Measurements from ENCODE around the gene GNAI1.
A peak's percentile ranks its signal among the peaks of the same experiment; 100 is the strongest.

GNAI1 gene

GRCh38 chr7:80257756-80258155, 123.1 kb downstream of the GNAI1 start:
- Mint-ChIP-seq H3K27ac (no peak overlapping the region), H3K4me3 (no peak overlapping the region), H3K4me1 (peaks cover 15% of the 10 kb centered on the region), H3K27me3 (ENCODE audit: low read depth) (no peaks in the 10 kb centered on the region), H3K36me3 (ENCODE audit: low read depth) (no peaks in the 10 kb centered on the region), H3K9me3 (no peaks in the 10 kb centered on the region)
- TF ChIP-seq CTCF (IDR thresholded peaks at IDR 0.05; ENCODE audit: unreplicated experiment in 3 of 3), result no peak

- no peaks in the 10 kb centered on the region for H3K9me3 Mint-ChIP-seq
- H3K27me3 Mint-ChIP-seq (ENCODE audit: low read depth), result no peaks in the 10 kb centered on the region
- TF ChIP-seq CTCF (IDR thresholded peaks at IDR 0.05; ENCODE audit: unreplicated experiment in 3 of 3), result no peak
- no peak overlapping the region for H3K4me3 Mint-ChIP-seq
- H3K4me1 Mint-ChIP-seq, result peaks cover 32% of the 10 kb centered on the region
- no peaks in the 10 kb centered on the region for H3K36me3 Mint-ChIP-seq (ENCODE audit: low read depth)
- H3K27ac Mint-ChIP-seq, result no peak overlapping the region
These were observed 126.0 kb downstream of the GNAI1 start for GRCh38 chr7:80260606-80261005.

- H3K36me3 Mint-ChIP-seq (ENCODE audit: low read depth), result no peaks in the 10 kb centered on the region
- H3K4me1 Mint-ChIP-seq, result peaks cover 22% of the 10 kb centered on the region
- H3K4me3 Mint-ChIP-seq, result peak overlapping the region in 2 of 3 experiments; percentile 1 to 3
- H3K9me3 Mint-ChIP-seq, result no peaks in the 10 kb centered on the region
- H3K27me3 Mint-ChIP-seq (ENCODE audit: low read depth), result no peaks in the 10 kb centered on the region
- H3K27ac Mint-ChIP-seq, result peak overlapping the region; percentile 1 to 59 (median 44)
- TF ChIP-seq CTCF (IDR thresholded peaks at IDR 0.05; ENCODE audit: unreplicated experiment in 3 of 3), result no peak
These were observed 128.7 kb downstream of the GNAI1 start for GRCh38 chr7:80263333-80263732.

GRCh38 chr7:80263821-80264220, 129.2 kb downstream of the GNAI1 start:
- Mint-ChIP-seq H3K27me3 (ENCODE audit: low read depth) (no peaks in the 10 kb centered on the region), H3K36me3 (ENCODE audit: low read depth) (no peaks in the 10 kb centered on the region), H3K4me3 (no peak overlapping the region), H3K9me3 (no peaks in the 10 kb centered on the region), H3K27ac (peak overlapping the region in 2 of 3 experiments; percentile 44 to 59), H3K4me1 (peaks cover 22% of the 10 kb centered on the region)
- TF ChIP-seq CTCF (IDR thresholded peaks at IDR 0.05; ENCODE audit: unreplicated experiment in 3 of 3), result no peak

- Mint-ChIP-seq H3K27me3 (ENCODE audit: low read depth) (no peaks in the 10 kb centered on the region), H3K4me1 (peaks cover 22% of the 10 kb centered on the region), H3K27ac (no peak overlapping the region), H3K4me3 (no peak overlapping the region), H3K36me3 (ENCODE audit: low read depth) (no peaks in the 10 kb centered on the region), H3K9me3 (no peaks in the 10 kb centered on the region)
- no peak for TF ChIP-seq CTCF (IDR thresholded peaks at IDR 0.05; ENCODE audit: unreplicated experiment in 3 of 3)
These were observed 130.3 kb downstream of the GNAI1 start for GRCh38 chr7:80264769-80265495.

Data from nephron (organoid).